Liver (tissue), 9 donors: ENCODE results near the gene ANKRD33. TPM values are rescaled to one million over a fixed set of nuclear protein-coding genes. Genes with fewer than 3 reads are reported as not detected.

Experiments used
- DNase-seq: peaks from one replicate; pipeline ENCODE4 v3.0.0-alpha.2; 2017; ENCODE audit warnings: low spot score
- H3K27ac ChIP-seq, 2 donors: one replicate each; pipeline ENCODE4 v1.7.0; 2013; ENCODE audit warnings: inconsistent platforms in 2 of 2, low read length in 2 of 2, control low read depth in 1 of 2, low read depth in 1 of 2, mild to moderate bottlenecking in 1 of 2
- H3K27me3 ChIP-seq, 4 donors: one replicate each; pipeline versions ENCODE4 v1.6.1 to v1.7.0; 2013; ENCODE audit warnings: low read length in 3 of 4, inconsistent platforms in 1 of 4, mild to moderate bottlenecking in 1 of 4, moderate library complexity in 1 of 4; ENCODE audit not compliant: control insufficient read depth in 4 of 4, insufficient read depth in 4 of 4
- H3K36me3 ChIP-seq, 4 donors: one replicate each; pipeline versions ENCODE4 v1.6.1 to v1.7.0; 2013; ENCODE audit warnings: low read length in 3 of 4, mild to moderate bottlenecking in 3 of 4, low read depth in 1 of 4, moderate library complexity in 1 of 4; ENCODE audit not compliant: control insufficient read depth in 4 of 4, insufficient read depth in 3 of 4
- H3K4me1 ChIP-seq, 4 donors: one replicate each; pipeline versions ENCODE4 v1.6.1 to v1.7.0; 2013; ENCODE audit warnings: low read length in 3 of 4, mild to moderate bottlenecking in 3 of 4, moderate library complexity in 1 of 4; ENCODE audit not compliant: control insufficient read depth in 4 of 4, insufficient read depth in 4 of 4
- H3K4me3 ChIP-seq, 3 donors: one replicate each; pipeline versions ENCODE4 v1.6.1 to v1.7.0; 2013; ENCODE audit warnings: low read length in 3 of 3, control low read depth in 1 of 3, low read depth in 1 of 3, mild to moderate bottlenecking in 1 of 3
- H3K9ac ChIP-seq, 2 donors: one replicate each; pipeline ENCODE4 v1.7.0; 2013; ENCODE audit warnings: low read length in 2 of 2, mild to moderate bottlenecking in 2 of 2, moderate library complexity in 2 of 2, control low read depth in 1 of 2, low read depth in 1 of 2
- H3K9me3 ChIP-seq, 4 donors: one replicate each; pipeline versions ENCODE4 v1.6.1 to v1.7.0; 2013; ENCODE audit warnings: low read length in 3 of 4; ENCODE audit not compliant: control insufficient read depth in 4 of 4
- EGR1 ChIP-seq, 2 donors: IDR thresholded peaks; 2 replicates each; pipeline ENCODE4 v1.6.1; 2016 to 2018; ENCODE audit warnings: antibody characterized with exemption in 2 of 2, low read depth in 2 of 2
- FOXA2 ChIP-seq: IDR thresholded peaks from 2 replicates; pipeline ENCODE4 v1.6.1; 2016; ENCODE audit warnings: antibody characterized with exemption
- GABPA ChIP-seq, 2 donors: IDR thresholded peaks in 1 of 2; conservative IDR thresholded peaks in 1 of 2; 2 replicates each; pipeline ENCODE4 v1.6.1; 2016; ENCODE audit warnings: antibody characterized with exemption in 2 of 2, mild to moderate bottlenecking in 1 of 2, moderate library complexity in 1 of 2
- HNF4G ChIP-seq: IDR thresholded peaks from 2 replicates; pipeline ENCODE4 v1.6.1; 2016; ENCODE audit warnings: antibody characterized with exemption
- JUND ChIP-seq, 2 donors: IDR thresholded peaks; 2 replicates each; pipeline ENCODE4 v1.6.1; 2016; ENCODE audit warnings: antibody characterized with exemption in 2 of 2
- NR2F2 ChIP-seq: IDR thresholded peaks from 2 replicates; pipeline ENCODE4 v1.6.1; 2016; ENCODE audit warnings: antibody characterized with exemption
- RAD21 ChIP-seq, 2 donors: IDR thresholded peaks; 2 replicates each; pipeline ENCODE4 v1.6.1; 2016; ENCODE audit warnings: antibody characterized with exemption in 2 of 2, mild to moderate bottlenecking in 2 of 2
- RXRA ChIP-seq, 2 donors: IDR thresholded peaks; 2 replicates each; pipeline ENCODE4 v1.6.1; 2017 to 2018; ENCODE audit warnings: antibody characterized with exemption in 2 of 2, mild to moderate bottlenecking in 1 of 2
- SP1 ChIP-seq: IDR thresholded peaks from 2 replicates; pipeline ENCODE4 v1.6.1; 2018; ENCODE audit warnings: antibody characterized with exemption, mild to moderate bottlenecking
- YY1 ChIP-seq: IDR thresholded peaks from 2 replicates; pipeline ENCODE4 v1.6.1; 2016; ENCODE audit warnings: antibody characterized with exemption, mild to moderate bottlenecking
- WGBS: extraction: QIAGEN DNeasy Blood & Tissue Kit; methylation state at CpG from one replicate; pipeline ENCODE4 v1.1.7; 2013; 5-methylcytosine and 5-hydroxymethylcytosine counted together
- polyA plus RNA-seq, 2 donors: library from polyadenylated mRNA; stranded (reverse) in 1 of 2; unstranded in 1 of 2; fragments of 200-250 nt in 1 of 2; fragments of >200 nt in 1 of 2; fragmentation: Nextera tagmentation in 1 of 2; extraction: Ambion mirVana in 1 of 2; gene quantifications; one replicate each; pipeline versions ENCODE4 v1.2.1 to v1.2.3, GENCODE V29; 2013 to 2015
- total RNA-seq, 2 donors: library from RNA; depleted of rRNA; stranded (reverse); fragments of >200 nt; gene quantifications; one replicate each; pipeline ENCODE4 v1.2.3, GENCODE V29; 2014
- TF ChIP-seq, protein P1 (sequence below): IDR thresholded peaks from 2 replicates; pipeline ENCODE4 v1.6.1; 2016; ENCODE audit warnings: antibody characterized with exemption
- TF ChIP-seq, protein P2 (sequence below): fragments of 150-350 bp; IDR thresholded peaks from 2 replicates; pipeline ENCODE4 v1.5.1; 2017; ENCODE audit warnings: improper control_type of control experiment, low read depth, low read length; ENCODE audit not compliant: missing input control
- TF ChIP-seq, protein P3 (sequence below): IDR thresholded peaks from 2 replicates; pipeline ENCODE4 v1.6.1; 2016; ENCODE audit warnings: antibody characterized with exemption
- TF ChIP-seq, protein P4 (sequence below): IDR thresholded peaks from 2 replicates; pipeline ENCODE4 v1.6.1; 2016; ENCODE audit warnings: antibody characterized with exemption, mild to moderate bottlenecking
- donor health status: healthy.
- donor health status: healthy.
- donor health status: healthy.
- donor health status: healthy.
- donor health status: healthy.

ANKRD33 gene
- total and polyA plus RNA-seq, 4 donors: not detected

DNA sequence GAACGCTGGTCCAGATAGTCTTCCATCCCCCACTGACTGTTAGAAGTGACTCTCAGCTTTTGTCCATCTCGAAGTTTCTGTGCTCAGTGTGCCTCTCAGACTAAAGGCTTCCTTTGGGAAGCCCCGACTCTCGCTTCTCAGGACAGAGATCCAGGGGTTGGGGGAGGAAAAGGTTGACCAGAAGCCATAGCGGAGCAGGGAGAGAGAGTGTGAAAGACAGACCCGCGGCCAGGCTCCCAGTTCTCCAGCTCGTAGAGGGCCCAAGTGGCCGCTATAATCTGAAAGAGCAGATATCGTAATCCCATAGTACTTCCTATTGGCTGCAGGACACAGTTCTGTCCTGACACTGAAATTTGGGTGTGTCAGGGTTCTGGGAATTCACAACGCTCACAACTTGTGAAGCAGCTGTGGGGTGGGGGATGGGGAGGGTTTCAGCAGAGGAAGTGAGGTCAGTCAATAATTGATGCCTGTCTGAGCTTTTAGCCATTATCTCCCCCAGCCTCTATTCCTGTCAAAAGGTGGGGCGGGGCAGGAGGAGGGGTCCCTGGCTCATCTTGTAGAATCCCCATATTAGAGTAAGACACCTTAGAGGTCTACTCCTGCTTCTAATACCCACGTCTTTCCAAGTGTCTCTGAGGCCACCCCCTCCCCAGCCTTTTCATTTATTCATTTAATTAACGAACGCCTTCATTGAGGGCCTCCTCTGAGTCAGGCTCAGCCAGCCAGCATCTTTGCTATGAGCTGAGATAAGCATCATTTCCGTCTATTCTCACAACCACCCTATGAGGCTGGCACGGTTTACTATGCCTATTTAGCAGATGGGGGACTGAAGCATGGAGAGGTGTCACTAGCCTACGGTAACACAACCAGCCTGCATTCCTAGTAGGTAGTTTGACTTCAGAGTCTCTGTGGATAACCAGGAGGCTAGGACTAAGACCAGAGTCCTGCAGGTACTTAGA is 17.8 kb downstream of the ANKRD33 start:
- no peak overlapping the region for H3K9ac ChIP-seq
- no peaks in the 10 kb centered on the region for H3K27me3 ChIP-seq
- TF ChIP-seq EGR1 (IDR thresholded peaks at IDR 0.05; ENCODE audit: low read depth in 2 of 2) (no peak), HNF4G (no peak), RAD21 (IDR thresholded peaks at IDR 0.05) (no peak)
- no peak overlapping the region for H3K4me3 ChIP-seq
- H3K4me1 ChIP-seq: peaks cover 1 to 11% (median 5%) of the 10 kb centered on the region in 4 donors
- no peaks in the 10 kb centered on the region for H3K36me3 ChIP-seq
- no peaks in the 10 kb centered on the region for H3K9me3 ChIP-seq
- H3K27ac ChIP-seq: peak overlapping the region in 1 of 2 donors; percentile 27
- WGBS: 64% methylated on average over 18 of the region's 18 CpGs
- DNase-seq: no peak

DNA sequence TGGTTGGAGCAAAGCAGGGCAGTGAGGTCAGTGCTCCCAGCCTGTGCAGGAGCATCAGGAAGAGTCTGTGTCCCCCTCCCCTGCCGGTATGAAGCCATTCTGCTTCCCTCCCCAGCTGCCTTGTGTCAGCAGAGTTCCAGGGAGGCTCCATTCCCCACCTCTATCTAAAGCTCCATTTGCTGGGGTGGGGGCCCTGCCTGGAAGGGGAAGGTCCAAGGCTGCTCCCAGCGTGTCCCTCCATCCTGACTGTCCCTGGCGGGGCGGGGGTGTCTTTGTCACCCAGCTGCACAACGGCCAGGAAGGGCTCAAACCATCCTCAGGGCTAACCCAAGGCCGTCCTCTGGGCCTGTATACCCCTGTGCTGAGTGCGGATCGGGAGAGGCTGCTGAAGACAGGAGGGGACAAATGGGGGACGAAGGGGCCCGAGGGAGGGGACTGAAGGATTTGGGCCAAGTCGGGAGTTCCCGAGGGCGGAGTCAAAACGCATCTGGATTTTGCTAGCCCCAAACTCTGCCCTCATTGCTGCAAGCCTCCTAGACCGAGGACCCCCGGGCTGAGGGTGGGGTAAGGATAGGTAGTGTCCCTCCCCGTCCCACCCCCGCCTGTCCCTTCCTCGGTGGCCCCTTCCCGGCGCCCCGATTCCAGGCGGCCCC is 18.7 kb downstream of the ANKRD33 start:
- Histone ChIP-seq H3K9ac (no peak overlapping the region), H3K36me3 (no peaks in the 10 kb centered on the region), H3K4me1 (peaks cover 4 to 11% (median 8%) of the 10 kb centered on the region in 4 donors), H3K27me3 (no peaks in the 10 kb centered on the region), H3K4me3 (peak overlapping the region in 1 of 3 donors; percentile 53), H3K9me3 (no peaks in the 10 kb centered on the region), H3K27ac (no peak overlapping the region)
- no peak for DNase-seq
- TF ChIP-seq NR2F2: no peak
- TF ChIP-seq FOXA2: no peak
- no peak for TF ChIP-seq JUND (IDR thresholded peaks at IDR 0.05)
- no peak for TF ChIP-seq YY1
- no peak for TF ChIP-seq RAD21 (IDR thresholded peaks at IDR 0.05)
- no peak for TF ChIP-seq EGR1 (IDR thresholded peaks at IDR 0.05; ENCODE audit: low read depth in 2 of 2)
- TF ChIP-seq GABPA (IDR thresholded peaks at IDR 0.05 in 1 of 2, conservative IDR thresholded peaks at IDR 0.05 in 1 of 2): no peak
- TF ChIP-seq, protein P1, sequence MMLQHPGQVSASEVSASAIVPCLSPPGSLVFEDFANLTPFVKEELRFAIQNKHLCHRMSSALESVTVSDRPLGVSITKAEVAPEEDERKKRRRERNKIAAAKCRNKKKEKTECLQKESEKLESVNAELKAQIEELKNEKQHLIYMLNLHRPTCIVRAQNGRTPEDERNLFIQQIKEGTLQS: no peak
- TF ChIP-seq, protein P2, sequence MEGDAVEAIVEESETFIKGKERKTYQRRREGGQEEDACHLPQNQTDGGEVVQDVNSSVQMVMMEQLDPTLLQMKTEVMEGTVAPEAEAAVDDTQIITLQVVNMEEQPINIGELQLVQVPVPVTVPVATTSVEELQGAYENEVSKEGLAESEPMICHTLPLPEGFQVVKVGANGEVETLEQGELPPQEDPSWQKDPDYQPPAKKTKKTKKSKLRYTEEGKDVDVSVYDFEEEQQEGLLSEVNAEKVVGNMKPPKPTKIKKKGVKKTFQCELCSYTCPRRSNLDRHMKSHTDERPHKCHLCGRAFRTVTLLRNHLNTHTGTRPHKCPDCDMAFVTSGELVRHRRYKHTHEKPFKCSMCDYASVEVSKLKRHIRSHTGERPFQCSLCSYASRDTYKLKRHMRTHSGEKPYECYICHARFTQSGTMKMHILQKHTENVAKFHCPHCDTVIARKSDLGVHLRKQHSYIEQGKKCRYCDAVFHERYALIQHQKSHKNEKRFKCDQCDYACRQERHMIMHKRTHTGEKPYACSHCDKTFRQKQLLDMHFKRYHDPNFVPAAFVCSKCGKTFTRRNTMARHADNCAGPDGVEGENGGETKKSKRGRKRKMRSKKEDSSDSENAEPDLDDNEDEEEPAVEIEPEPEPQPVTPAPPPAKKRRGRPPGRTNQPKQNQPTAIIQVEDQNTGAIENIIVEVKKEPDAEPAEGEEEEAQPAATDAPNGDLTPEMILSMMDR: no peak
- no peak for TF ChIP-seq RXRA (IDR thresholded peaks at IDR 0.05)
- WGBS: 45% methylated on average over 23 of the region's 23 CpGs

DNA sequence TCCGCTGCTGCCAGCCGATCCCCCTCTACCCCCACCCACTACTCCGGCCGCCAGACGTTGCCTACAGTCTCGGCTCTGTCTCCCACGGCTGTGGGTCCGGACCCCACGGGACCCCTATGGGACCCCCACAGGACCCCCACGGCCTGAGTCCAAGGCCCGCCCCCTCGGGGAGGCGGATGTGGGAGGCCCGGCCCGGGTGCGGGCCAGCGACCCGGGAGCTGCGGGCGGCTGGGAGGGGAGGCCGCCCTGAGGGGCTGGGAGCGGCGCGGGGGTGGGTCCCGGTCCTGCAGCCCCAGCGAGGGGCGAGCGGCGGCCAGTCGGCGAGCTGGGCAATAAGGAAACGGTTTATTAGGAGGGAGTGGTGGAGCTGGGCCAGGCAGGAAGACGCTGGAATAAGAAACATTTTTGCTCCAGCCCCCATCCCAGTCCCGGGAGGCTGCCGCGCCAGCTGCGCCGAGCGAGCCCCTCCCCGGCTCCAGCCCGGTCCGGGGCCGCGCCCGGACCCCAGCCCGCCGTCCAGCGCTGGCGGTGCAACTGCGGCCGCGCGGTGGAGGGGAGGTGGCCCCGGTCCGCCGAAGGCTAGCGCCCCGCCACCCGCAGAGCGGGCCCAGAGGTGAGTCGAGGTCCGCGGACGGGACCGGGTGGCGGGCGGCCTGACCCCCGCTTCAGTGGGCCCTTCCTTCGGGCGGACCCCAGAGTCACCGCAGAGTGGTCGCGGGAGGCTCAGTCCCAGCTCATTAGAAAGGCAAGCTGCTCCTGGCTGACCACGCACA is 19.4 kb downstream of the ANKRD33 start, which contains the start of gene ACVRL1:
Gene ACVRL1 (plus strand): TSS at position 422 of the 773 bp plus-strand sequence. CDS start 4,971 bp downstream, outside the sequence.
- H3K9me3 ChIP-seq: no peaks in the 10 kb centered on the region
- H3K27me3 ChIP-seq: no peaks in the 10 kb centered on the region
- H3K27ac ChIP-seq: peak within 1 kb of the TSS in 1 of 2 donors; percentile 56
- TF ChIP-seq EGR1 (IDR thresholded peaks at IDR 0.05; ENCODE audit: low read depth in 2 of 2): no peak
- TF ChIP-seq, protein P3, sequence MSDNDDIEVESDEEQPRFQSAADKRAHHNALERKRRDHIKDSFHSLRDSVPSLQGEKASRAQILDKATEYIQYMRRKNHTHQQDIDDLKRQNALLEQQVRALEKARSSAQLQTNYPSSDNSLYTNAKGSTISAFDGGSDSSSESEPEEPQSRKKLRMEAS: no peak
- TF ChIP-seq, protein P4, sequence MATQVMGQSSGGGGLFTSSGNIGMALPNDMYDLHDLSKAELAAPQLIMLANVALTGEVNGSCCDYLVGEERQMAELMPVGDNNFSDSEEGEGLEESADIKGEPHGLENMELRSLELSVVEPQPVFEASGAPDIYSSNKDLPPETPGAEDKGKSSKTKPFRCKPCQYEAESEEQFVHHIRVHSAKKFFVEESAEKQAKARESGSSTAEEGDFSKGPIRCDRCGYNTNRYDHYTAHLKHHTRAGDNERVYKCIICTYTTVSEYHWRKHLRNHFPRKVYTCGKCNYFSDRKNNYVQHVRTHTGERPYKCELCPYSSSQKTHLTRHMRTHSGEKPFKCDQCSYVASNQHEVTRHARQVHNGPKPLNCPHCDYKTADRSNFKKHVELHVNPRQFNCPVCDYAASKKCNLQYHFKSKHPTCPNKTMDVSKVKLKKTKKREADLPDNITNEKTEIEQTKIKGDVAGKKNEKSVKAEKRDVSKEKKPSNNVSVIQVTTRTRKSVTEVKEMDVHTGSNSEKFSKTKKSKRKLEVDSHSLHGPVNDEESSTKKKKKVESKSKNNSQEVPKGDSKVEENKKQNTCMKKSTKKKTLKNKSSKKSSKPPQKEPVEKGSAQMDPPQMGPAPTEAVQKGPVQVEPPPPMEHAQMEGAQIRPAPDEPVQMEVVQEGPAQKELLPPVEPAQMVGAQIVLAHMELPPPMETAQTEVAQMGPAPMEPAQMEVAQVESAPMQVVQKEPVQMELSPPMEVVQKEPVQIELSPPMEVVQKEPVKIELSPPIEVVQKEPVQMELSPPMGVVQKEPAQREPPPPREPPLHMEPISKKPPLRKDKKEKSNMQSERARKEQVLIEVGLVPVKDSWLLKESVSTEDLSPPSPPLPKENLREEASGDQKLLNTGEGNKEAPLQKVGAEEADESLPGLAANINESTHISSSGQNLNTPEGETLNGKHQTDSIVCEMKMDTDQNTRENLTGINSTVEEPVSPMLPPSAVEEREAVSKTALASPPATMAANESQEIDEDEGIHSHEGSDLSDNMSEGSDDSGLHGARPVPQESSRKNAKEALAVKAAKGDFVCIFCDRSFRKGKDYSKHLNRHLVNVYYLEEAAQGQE: no peak
- TF ChIP-seq RXRA (IDR thresholded peaks at IDR 0.05): no peak
- no peak for TF ChIP-seq NR2F2
- TF ChIP-seq, protein P1: no peak
- no peak for TF ChIP-seq SP1
- TF ChIP-seq, protein P2: no peak
- TF ChIP-seq YY1: no peak
- no peaks in the 10 kb centered on the region for H3K36me3 ChIP-seq
- peaks cover 4 to 13% (median 9%) of the 10 kb centered on the region in 4 donors for H3K4me1 ChIP-seq
- no peak for DNase-seq
- peak within 1 kb of the TSS in 1 of 3 donors; percentile 53 for H3K4me3 ChIP-seq
- 16% methylated on average over 74 of the region's 74 CpGs for WGBS
- no peak within 1 kb of the TSS for H3K9ac ChIP-seq
